CD4-positive, alpha-beta T cell treated with Interferon gamma for 1 hour (primary cell): ENCODE results near the gene MUC5B.

Experiments
- DNase-seq: peaks from one replicate; pipeline ENCODE4 v3.0.0-alpha.2; 2020

The MUC5B gene

GRCh38 chr11:1290052-1291040 lies 67.5 kb downstream of the MUC5B start:
- DNase-seq: no peak

DNA sequence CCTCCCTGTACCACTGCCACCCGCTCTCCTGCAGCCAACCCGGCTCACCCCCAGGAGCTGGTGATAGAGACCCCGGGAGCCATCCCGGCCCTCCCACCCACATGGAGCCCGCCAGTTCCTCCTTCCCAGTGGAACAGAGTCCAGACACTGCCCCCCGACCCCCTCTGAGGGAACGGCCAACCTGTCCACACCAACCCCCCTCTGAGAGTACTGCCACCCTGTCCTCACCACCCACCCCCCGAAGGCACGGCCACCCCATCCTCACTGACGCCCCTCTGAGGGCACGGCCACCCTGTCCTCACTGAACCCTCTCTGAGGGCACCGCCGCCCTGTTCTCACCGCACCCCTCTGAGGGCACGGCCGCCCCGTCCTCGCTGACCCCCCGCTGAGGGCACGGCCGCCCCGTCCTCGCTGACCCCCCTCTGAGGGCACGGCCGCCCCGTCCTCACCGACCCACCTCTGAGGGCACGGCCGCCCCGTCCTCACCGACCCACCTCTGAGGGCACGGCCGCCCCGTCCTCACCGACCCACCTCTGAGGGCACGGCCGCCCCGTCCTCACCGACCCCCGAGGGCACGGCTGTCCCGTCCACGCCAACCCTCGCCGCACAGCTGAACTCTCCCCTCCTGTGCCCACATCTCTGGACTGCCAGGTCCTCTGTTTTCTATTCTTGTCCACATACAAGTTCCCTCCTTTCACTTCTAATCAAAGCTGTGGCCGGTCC lies 68.6 kb downstream of the MUC5B start:
- DNase-seq: no peak

DNA sequence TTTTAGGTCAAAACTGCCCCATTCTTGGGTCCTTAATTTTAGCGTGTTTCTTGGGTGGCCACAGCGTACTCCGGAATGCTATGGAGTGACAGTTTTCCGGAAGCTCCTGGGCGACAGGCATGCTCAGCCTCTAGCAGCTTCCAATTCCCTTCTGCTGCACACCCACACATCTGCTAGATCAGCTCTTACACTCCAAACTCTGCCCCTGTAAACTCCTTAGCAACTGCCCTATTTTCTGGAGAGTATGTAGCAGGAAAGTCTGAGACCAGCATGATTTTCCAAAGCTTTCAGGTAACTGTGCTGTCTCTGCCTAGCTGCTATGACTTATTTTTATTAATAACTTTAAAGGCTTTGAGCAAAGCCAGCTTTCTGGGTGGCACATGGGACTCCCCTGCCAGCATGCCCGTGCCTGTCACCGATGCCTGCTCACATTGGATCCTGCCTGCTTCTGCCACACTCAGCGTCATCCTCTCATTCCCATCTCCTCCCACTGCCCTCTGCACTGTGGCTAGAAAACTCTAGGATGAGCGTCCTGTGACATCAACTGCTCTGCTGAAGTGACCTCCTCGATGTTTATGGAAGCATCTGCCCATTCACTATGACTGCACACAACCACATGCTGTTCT lies 69.3 kb downstream of the MUC5B start:
- DNase-seq: no peak

DNA sequence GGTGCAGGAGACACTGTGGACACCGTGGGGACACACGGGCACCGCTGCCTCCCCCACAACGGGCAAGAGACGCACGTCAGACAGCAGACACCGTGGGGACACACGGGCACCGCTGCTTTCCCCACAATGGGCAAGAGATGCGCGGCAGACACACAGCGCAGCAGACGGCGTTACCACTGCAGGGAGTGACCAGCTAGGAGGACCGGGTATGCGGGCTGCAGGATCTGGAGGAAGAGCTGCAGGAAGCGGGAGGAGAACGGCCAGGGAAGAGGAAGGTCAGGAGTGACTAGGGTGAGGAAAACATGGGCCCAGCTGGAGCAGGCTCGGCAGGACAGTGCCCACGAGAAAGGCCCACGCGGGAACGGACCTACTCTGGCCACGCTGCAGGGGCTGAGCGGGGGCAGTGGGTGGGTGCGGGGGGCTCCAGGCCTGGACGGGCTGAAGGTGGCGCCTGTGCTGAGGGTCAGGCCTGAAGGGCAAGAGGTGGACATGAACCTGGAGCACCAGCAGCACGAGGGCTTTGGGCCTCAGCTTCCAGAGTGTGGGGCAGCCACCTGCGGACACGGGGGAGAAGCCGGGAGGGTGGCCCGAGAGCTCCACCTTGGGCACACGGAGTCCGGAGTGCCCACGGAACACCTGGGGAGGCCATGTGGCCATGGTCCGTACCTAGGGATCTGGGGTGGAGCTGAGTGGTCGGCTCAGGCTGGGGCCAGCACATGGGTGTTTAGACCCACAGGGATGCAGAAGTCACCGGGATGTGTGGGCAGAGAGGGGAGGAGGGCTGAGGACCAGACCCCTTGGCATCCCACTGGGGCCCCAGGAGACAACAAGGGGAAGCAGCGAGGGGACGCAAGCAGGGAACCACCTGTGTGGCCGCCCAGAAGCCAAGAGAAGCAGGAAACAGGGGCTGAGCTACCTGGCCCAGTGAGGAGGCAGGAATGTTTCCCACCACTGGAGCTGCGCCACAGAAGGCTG lies 70.1 kb downstream of the MUC5B start:
- DNase-seq: no peak

GRCh38 chr11:1293619-1294015 lies 70.8 kb downstream of the MUC5B start:
- no peak for DNase-seq

DNA sequence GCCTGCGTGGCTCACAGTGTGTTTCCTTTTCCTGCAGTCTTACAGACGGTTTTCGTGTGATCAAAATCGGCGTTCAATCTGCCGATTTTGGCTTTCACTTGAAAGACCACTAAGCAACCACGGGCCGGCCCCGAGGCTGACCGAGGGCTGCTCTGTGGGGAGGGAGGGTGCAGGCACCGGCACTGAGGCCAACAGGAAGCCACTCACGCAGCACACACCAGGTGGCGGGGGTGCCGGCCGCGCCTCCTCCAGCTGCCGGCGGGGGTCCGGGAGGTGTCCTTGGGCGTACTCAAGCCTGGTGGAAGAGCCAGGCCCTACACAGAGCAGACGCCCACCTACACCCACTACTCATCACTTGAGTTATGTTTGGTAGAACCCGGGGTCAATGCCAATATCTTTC lies 72.2 kb downstream of the MUC5B start:
- no peak for DNase-seq

GRCh38 chr11:1295591-1295990 lies 72.7 kb downstream of the MUC5B start:
- DNase-seq: no peak

DNA sequence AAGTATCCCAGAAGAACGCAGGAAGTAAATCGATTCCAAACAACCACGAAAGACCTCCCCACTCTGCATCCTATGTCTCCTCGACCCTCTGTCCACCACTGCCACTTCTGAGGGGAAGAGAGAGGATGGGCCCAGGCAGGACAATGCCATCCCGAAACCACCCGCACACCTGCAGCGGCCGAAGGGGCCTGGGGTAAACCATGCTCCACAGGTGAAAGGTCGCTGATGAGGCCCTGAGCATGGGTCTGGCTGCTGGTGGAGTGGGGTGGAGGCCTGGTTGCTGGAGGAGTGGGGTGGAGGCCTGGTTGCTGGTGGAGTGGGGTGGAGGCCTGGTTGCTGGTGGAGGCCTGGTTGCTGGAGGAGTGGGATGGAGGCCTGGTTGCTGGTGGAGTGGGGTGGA lies 73.4 kb downstream of the MUC5B start:
- no peak for DNase-seq

DNA sequence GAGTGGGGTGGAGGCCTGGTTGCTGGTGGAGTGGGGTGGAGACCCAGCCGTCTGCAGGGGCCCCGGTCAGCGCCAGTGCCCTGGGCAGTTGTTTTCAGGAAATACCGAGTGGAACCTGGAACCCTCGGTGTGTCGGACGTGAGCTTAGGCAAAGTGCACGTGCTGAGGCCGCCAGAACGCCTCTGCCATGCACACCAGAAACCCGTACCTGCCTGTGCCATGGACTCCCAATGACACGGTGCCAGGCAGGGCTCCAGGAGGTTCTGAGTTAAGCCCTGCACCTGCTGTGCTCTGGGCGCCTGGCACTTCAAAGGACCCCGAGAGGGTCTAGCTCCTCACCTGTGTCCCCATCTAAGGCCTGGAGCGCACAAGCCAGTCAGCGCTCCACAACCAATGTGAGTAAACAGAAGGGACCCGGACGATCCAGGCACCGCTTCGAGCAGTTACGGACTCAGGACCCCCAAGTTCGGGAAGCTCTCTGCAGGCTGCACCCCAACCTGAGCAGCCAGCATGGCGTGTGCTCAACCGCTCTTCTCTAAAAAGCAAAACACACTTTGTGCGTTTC lies 74.2 kb downstream of the MUC5B start:
- no peak for DNase-seq

GRCh38 chr11:1297576-1298473 lies 75.0 kb downstream of the MUC5B start:
- DNase-seq: no peak

- peak; percentile 39 for DNase-seq
Observed at GRCh38 chr11:1298695-1299492, 76.0 kb downstream of the MUC5B start.

- DNase-seq: no peak
Observed at GRCh38 chr11:1299621-1300020, 76.8 kb downstream of the MUC5B start.

GRCh38 chr11:1300121-1300520 lies 77.3 kb downstream of the MUC5B start:
- no peak for DNase-seq

- no peak for DNase-seq
Observed at GRCh38 chr11:1300569-1301187, 77.8 kb downstream of the MUC5B start.

GRCh38 chr11:1301220-1302000 lies 78.5 kb downstream of the MUC5B start:
- no peak for DNase-seq

- no peak for DNase-seq
Observed at GRCh38 chr11:1302041-1302460, 79.2 kb downstream of the MUC5B start.

GRCh38 chr11:1302461-1303125 lies 79.7 kb downstream of the MUC5B start:
- DNase-seq: no peak
